RCC 7860 (cell line): ENCODE results near the gene WBP11.
"Not testable (repeated sequence)": the region's sequence is repeated elsewhere in the genome, so short reads cannot be mapped to it uniquely, and the experiment has no call there.

Experiments
- DNase-seq: peaks from one replicate; pipeline ENCODE4 v3.0.0-alpha.2; 2015; ENCODE audit warnings: low spot score
- FAIRE-seq: peaks from 2 replicates; lab custom pipeline; 2012; peaks lifted over from hg19 to GRCh38; lab: Jason Lieb, UNC

WBP11 gene

GRCh38 chr12:14774074-14774905 lies 29.0 kb downstream of the WBP11 start:
- DNase-seq (peak; percentile 90), FAIRE-seq (no peak)

- no peak for FAIRE-seq
- DNase-seq, result no peak
Observed at GRCh38 chr12:14773685-14774073, 29.6 kb downstream of the WBP11 start.

- FAIRE-seq, result no peak
- DNase-seq, result no peak
Observed at GRCh38 chr12:14772946-14773345, 30.3 kb downstream of the WBP11 start.

GRCh38 chr12:14771651-14772137 lies 31.6 kb downstream of the WBP11 start:
- DNase-seq (no peak), FAIRE-seq (no peak)

GRCh38 chr12:14770496-14771461 lies 32.5 kb downstream of the WBP11 start:
- peak; percentile 57 for FAIRE-seq
- peak; percentile 80 for DNase-seq

GRCh38 chr12:14769969-14770495 lies 33.2 kb downstream of the WBP11 start:
- FAIRE-seq (no peak), DNase-seq (peak; percentile 61)

- no peak for FAIRE-seq
Observed at GRCh38 chr12:14769466-14769968, 33.8 kb downstream of the WBP11 start.

GRCh38 chr12:14768823-14769405 lies 34.4 kb downstream of the WBP11 start:
- DNase-seq (no peak), FAIRE-seq (no peak)

More at GRCh38 chr12:14769466-14769968, 33.8 kb downstream of the WBP11 start:
- no peak for DNase-seq

GRCh38 chr12:14767617-14768016 lies 35.7 kb downstream of the WBP11 start:
- DNase-seq (no peak), FAIRE-seq (no peak)

GRCh38 chr12:14766649-14767215 lies 36.5 kb downstream of the WBP11 start:
- DNase-seq (no peak), FAIRE-seq (no peak)

- FAIRE-seq, DNase-seq: not testable (repeated sequence)
Observed at GRCh38 chr12:14766020-14766419, 37.3 kb downstream of the WBP11 start.

- FAIRE-seq (no peak), DNase-seq (no peak)
Observed at GRCh38 chr12:14765398-14765797, 37.9 kb downstream of the WBP11 start.

- not testable (repeated sequence) for FAIRE-seq, DNase-seq
Observed at GRCh38 chr12:14759711-14760280, 43.5 kb downstream of the WBP11 start.

GRCh38 chr12:14756334-14757143 lies 46.7 kb downstream of the WBP11 start:
- DNase-seq (no peak), FAIRE-seq (no peak)

GRCh38 chr12:14751986-14752385 lies 51.3 kb downstream of the WBP11 start:
- no peak for DNase-seq
- FAIRE-seq, result no peak

GRCh38 chr12:14743061-14743460 lies 60.2 kb downstream of the WBP11 start:
- FAIRE-seq, result no peak
- DNase-seq, result no peak

- DNase-seq (no peak), FAIRE-seq (no peak)
Observed at GRCh38 chr12:14741942-14742341, 61.3 kb downstream of the WBP11 start.

- DNase-seq (peak; percentile 18), FAIRE-seq (peak; percentile 10)
Observed at GRCh38 chr12:14741153-14741552, 62.1 kb downstream of the WBP11 start.

GRCh38 chr12:14736441-14736840 lies 66.8 kb downstream of the WBP11 start:
- not testable (repeated sequence) for FAIRE-seq, DNase-seq
